ENCODE measurements around the gene AMPD3. TPM values are rescaled to one million over a fixed set of nuclear protein-coding genes. Genes with fewer than 3 reads are reported as not detected.
"Not testable (repeated sequence)": the region's sequence is repeated elsewhere in the genome, so short reads cannot be mapped to it uniquely, and the experiment has no call there.

The AMPD3 gene
- total RNA-seq, 1 experiment from 2014 or later: 17.4 TPM

DNA sequence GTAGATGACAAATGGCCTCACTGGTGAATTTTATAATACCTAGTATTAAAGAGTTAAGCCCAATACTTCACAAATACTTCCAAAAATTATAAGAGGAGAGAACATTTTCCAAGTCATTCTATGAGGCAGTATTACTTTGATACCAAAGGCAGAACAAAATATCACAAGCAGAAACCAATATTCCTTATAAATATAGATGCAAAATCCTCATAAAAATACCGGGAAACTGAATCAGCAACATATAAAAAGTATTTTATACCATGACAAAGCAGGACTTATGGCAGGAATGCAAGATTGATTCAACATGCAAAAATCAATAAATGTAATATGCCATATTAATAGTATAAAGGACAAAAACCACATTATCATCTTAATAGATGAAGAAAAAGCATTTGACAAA is 22.1 kb upstream of the AMPD3 start:
- DNase-seq: no peak

GRCh38 chr11:10436224-10436623 is 18.8 kb upstream of the AMPD3 start:
- Histone ChIP-seq H3K27me3 (ENCODE audit: insufficient read depth, low read depth) (no peaks in the 10 kb centered on the region), H4K20me1 (ENCODE audit: insufficient read depth) (no peaks in the 10 kb centered on the region), H3K27ac (no peak overlapping the region), H3K36me3 (ENCODE audit: low read depth) (no peaks in the 10 kb centered on the region), H3K4me2 (no peak overlapping the region), H3K79me2 (ENCODE audit: low read depth) (no peaks in the 10 kb centered on the region), H3K9me3 (ENCODE audit: insufficient read depth, low read depth) (no peaks in the 10 kb centered on the region), H3K4me3 (no peak overlapping the region), H3K9me2 (ENCODE audit: insufficient read depth) (no peaks in the 10 kb centered on the region), H3F3A (ENCODE audit: insufficient read depth, low read depth) (no peaks in the 10 kb centered on the region), H3K4me1 (replicated peaks; ENCODE audit: insufficient read depth) (no peaks in the 10 kb centered on the region), H2AFZ (no peak overlapping the region)
- intact Hi-C loops (cut with micrococcal nuclease; ENCODE audit: unreplicated experiment): no loop called here
- DNase-seq: no peak
- POLR2A ChIA-PET (ENCODE audit: unreplicated experiment): no interaction called here
- CTCF ChIA-PET: no interaction called here
- TF ChIP-seq EZH2 (IDR thresholded peaks at IDR 0.05; ENCODE audit: low read depth): no peak
- TF ChIP-seq, protein P1, sequence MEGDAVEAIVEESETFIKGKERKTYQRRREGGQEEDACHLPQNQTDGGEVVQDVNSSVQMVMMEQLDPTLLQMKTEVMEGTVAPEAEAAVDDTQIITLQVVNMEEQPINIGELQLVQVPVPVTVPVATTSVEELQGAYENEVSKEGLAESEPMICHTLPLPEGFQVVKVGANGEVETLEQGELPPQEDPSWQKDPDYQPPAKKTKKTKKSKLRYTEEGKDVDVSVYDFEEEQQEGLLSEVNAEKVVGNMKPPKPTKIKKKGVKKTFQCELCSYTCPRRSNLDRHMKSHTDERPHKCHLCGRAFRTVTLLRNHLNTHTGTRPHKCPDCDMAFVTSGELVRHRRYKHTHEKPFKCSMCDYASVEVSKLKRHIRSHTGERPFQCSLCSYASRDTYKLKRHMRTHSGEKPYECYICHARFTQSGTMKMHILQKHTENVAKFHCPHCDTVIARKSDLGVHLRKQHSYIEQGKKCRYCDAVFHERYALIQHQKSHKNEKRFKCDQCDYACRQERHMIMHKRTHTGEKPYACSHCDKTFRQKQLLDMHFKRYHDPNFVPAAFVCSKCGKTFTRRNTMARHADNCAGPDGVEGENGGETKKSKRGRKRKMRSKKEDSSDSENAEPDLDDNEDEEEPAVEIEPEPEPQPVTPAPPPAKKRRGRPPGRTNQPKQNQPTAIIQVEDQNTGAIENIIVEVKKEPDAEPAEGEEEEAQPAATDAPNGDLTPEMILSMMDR (conservative IDR thresholded peaks at IDR 0.05): no peak
- BruUV-seq (replicated peaks): no TSS peak

More for the DNA sequence above, 22.1 kb upstream of the AMPD3 start:
- Histone ChIP-seq H2AFZ (no peak overlapping the region), H3K4me1 (replicated peaks; ENCODE audit: insufficient read depth) (no peaks in the 10 kb centered on the region), H4K20me1 (ENCODE audit: insufficient read depth) (no peaks in the 10 kb centered on the region), H3K9me3 (ENCODE audit: insufficient read depth, low read depth) (no peaks in the 10 kb centered on the region), H3F3A (ENCODE audit: insufficient read depth, low read depth) (no peaks in the 10 kb centered on the region), H3K79me2 (ENCODE audit: low read depth) (no peaks in the 10 kb centered on the region), H3K27ac (no peak overlapping the region), H3K9me2 (ENCODE audit: insufficient read depth) (no peaks in the 10 kb centered on the region), H3K36me3 (ENCODE audit: low read depth) (no peaks in the 10 kb centered on the region), H3K4me2 (no peak overlapping the region), H3K4me3 (no peak overlapping the region), H3K27me3 (ENCODE audit: insufficient read depth, low read depth) (no peaks in the 10 kb centered on the region)
- no peak for TF ChIP-seq EZH2 (IDR thresholded peaks at IDR 0.05; ENCODE audit: low read depth)
- TF ChIP-seq, protein P1 (conservative IDR thresholded peaks at IDR 0.05): no peak
- no TSS peak for BruUV-seq (replicated peaks)
- ChIA-PET CTCF (no interaction called here), POLR2A (ENCODE audit: unreplicated experiment) (no interaction called here)
- intact Hi-C loops (cut with micrococcal nuclease; ENCODE audit: unreplicated experiment): no loop called here

- H3K4me1 ChIP-seq (replicated peaks; ENCODE audit: insufficient read depth); intact Hi-C loops (cut with micrococcal nuclease; ENCODE audit: unreplicated experiment); H3K79me2 ChIP-seq (ENCODE audit: low read depth); H3K4me3 ChIP-seq; H4K20me1 ChIP-seq (ENCODE audit: insufficient read depth); H3F3A ChIP-seq (ENCODE audit: insufficient read depth, low read depth); H3K36me3 ChIP-seq (ENCODE audit: low read depth); H2AFZ ChIP-seq; H3K4me2 ChIP-seq; CTCF ChIA-PET; POLR2A ChIA-PET (ENCODE audit: unreplicated experiment); DNase-seq; H3K27ac ChIP-seq; H3K27me3 ChIP-seq (ENCODE audit: insufficient read depth, low read depth); H3K9me3 ChIP-seq (ENCODE audit: insufficient read depth, low read depth); BruUV-seq (replicated peaks); H3K9me2 ChIP-seq (ENCODE audit: insufficient read depth): not testable (repeated sequence)
These were observed 18.4 kb upstream of the AMPD3 start for GRCh38 chr11:10436683-10437082.

- ChIA-PET POLR2A (ENCODE audit: unreplicated experiment) (no interaction called here), CTCF (no interaction called here)
These were observed 16.6 kb upstream of the AMPD3 start for GRCh38 chr11:10438458-10438857.

More at GRCh38 chr11:10438458-10438857, 16.6 kb upstream of the AMPD3 start:
- no peaks in the 10 kb centered on the region for H3K4me1 ChIP-seq (replicated peaks; ENCODE audit: insufficient read depth)
- no peaks in the 10 kb centered on the region for H3F3A ChIP-seq (ENCODE audit: insufficient read depth, low read depth)
- H3K9me2 ChIP-seq (ENCODE audit: insufficient read depth): no peaks in the 10 kb centered on the region
- no peaks in the 10 kb centered on the region for H3K27me3 ChIP-seq (ENCODE audit: insufficient read depth, low read depth)
- H4K20me1 ChIP-seq (ENCODE audit: insufficient read depth): no peaks in the 10 kb centered on the region
- no TSS peak for BruUV-seq (replicated peaks)
- H3K27ac ChIP-seq: no peak overlapping the region
- no peak for DNase-seq
- H3K4me3 ChIP-seq: no peak overlapping the region
- H3K79me2 ChIP-seq (ENCODE audit: low read depth): no peaks in the 10 kb centered on the region
- no peaks in the 10 kb centered on the region for H3K9me3 ChIP-seq (ENCODE audit: insufficient read depth, low read depth)
- intact Hi-C loops (cut with micrococcal nuclease; ENCODE audit: unreplicated experiment): no loop called here
- H3K4me2 ChIP-seq: no peak overlapping the region
- H2AFZ ChIP-seq: no peak overlapping the region
- no peaks in the 10 kb centered on the region for H3K36me3 ChIP-seq (ENCODE audit: low read depth)
- TF ChIP-seq, protein P1 (conservative IDR thresholded peaks at IDR 0.05): no peak
- TF ChIP-seq EZH2 (IDR thresholded peaks at IDR 0.05; ENCODE audit: low read depth): no peak
